ENCODE measurements around the gene CLPSL1. TPM values are rescaled to one million over a fixed set of nuclear protein-coding genes. Genes with fewer than 3 reads are reported as not detected.
"Not testable (repeated sequence)": the region's sequence is repeated elsewhere in the genome, so short reads cannot be mapped to it uniquely, and the experiment has no call there.

The CLPSL1 gene, protein sequence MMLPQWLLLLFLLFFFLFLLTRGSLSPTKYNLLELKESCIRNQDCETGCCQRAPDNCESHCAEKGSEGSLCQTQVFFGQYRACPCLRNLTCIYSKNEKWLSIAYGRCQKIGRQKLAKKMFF
- total RNA-seq (ENCODE audit: unreplicated experiment): not detected
- long read RNA-seq: 0 reads

GRCh38 chr6:35780719-35781118, at the start of gene CLPSL1:
TSS of gene CLPSL1 (plus strand) at chr6:35781019. CDS start at chr6:35781111, 92 bp downstream.
- H3K36me3 Mint-ChIP-seq (ENCODE audit: low read depth, unreplicated experiment): no peaks in the 10 kb centered on the region
- H3K27me3 Mint-ChIP-seq (ENCODE audit: unreplicated experiment): peaks cover 10% of the 10 kb centered on the region
- DNase-seq (ENCODE audit: low spot score): no peak
- H3K4me1 Mint-ChIP-seq (ENCODE audit: unreplicated experiment): no peaks in the 10 kb centered on the region
- H3K4me3 Mint-ChIP-seq (ENCODE audit: unreplicated experiment): no peak within 1 kb of the TSS
- no peak within 1 kb of the TSS for H3K27ac Mint-ChIP-seq (ENCODE audit: unreplicated experiment)
- TF ChIP-seq, protein P1, sequence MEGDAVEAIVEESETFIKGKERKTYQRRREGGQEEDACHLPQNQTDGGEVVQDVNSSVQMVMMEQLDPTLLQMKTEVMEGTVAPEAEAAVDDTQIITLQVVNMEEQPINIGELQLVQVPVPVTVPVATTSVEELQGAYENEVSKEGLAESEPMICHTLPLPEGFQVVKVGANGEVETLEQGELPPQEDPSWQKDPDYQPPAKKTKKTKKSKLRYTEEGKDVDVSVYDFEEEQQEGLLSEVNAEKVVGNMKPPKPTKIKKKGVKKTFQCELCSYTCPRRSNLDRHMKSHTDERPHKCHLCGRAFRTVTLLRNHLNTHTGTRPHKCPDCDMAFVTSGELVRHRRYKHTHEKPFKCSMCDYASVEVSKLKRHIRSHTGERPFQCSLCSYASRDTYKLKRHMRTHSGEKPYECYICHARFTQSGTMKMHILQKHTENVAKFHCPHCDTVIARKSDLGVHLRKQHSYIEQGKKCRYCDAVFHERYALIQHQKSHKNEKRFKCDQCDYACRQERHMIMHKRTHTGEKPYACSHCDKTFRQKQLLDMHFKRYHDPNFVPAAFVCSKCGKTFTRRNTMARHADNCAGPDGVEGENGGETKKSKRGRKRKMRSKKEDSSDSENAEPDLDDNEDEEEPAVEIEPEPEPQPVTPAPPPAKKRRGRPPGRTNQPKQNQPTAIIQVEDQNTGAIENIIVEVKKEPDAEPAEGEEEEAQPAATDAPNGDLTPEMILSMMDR (IDR thresholded peaks at IDR 0.05; ENCODE audit: unreplicated experiment): no peak
- no peaks in the 10 kb centered on the region for H3K9me3 Mint-ChIP-seq (ENCODE audit: unreplicated experiment)

DNA sequence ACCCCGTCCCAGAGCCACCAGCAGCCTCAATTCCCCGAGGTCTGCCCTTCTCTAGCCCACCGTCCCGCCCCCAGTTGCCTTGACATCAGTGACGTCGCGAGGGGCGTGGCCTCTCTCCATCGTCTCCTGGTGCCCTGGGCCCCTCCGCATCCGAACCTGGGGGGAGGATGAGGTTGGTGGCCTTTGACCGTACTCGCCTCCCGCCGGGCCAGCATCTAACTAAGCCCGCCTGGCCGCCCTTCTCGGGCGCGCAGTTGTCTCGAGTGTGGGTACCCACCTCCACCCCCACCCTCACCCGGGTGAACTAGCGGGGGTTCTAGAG, 49.4 kb upstream of the CLPSL1 start:
- Mint-ChIP-seq H3K9me3 (ENCODE audit: unreplicated experiment) (no peaks in the 10 kb centered on the region), H3K4me1 (ENCODE audit: unreplicated experiment) (peaks cover 19% of the 10 kb centered on the region), H3K27me3 (ENCODE audit: unreplicated experiment) (peaks cover 21% of the 10 kb centered on the region), H3K4me3 (ENCODE audit: unreplicated experiment) (peak overlapping the region; percentile 89), H3K36me3 (ENCODE audit: low read depth, unreplicated experiment) (peaks cover 6% of the 10 kb centered on the region), H3K27ac (ENCODE audit: unreplicated experiment) (no peak overlapping the region)
- TF ChIP-seq, protein P1 (IDR thresholded peaks at IDR 0.05; ENCODE audit: unreplicated experiment): no peak
- DNase-seq (ENCODE audit: low spot score): peak; percentile 86

- Mint-ChIP-seq H3K4me1 (ENCODE audit: unreplicated experiment) (peaks cover 16% of the 10 kb centered on the region), H3K27me3 (ENCODE audit: unreplicated experiment) (peaks cover 19% of the 10 kb centered on the region), H3K9me3 (ENCODE audit: unreplicated experiment) (no peaks in the 10 kb centered on the region), H3K27ac (ENCODE audit: unreplicated experiment) (peak overlapping the region; percentile 82), H3K4me3 (ENCODE audit: unreplicated experiment) (peak overlapping the region; percentile 91), H3K36me3 (ENCODE audit: low read depth, unreplicated experiment) (peaks cover 6% of the 10 kb centered on the region)
- DNase-seq (ENCODE audit: low spot score): peak; percentile 76
- TF ChIP-seq, protein P1 (IDR thresholded peaks at IDR 0.05; ENCODE audit: unreplicated experiment): no peak
Observed at GRCh38 chr6:35731736-35732532, 48.9 kb upstream of the CLPSL1 start.

DNA sequence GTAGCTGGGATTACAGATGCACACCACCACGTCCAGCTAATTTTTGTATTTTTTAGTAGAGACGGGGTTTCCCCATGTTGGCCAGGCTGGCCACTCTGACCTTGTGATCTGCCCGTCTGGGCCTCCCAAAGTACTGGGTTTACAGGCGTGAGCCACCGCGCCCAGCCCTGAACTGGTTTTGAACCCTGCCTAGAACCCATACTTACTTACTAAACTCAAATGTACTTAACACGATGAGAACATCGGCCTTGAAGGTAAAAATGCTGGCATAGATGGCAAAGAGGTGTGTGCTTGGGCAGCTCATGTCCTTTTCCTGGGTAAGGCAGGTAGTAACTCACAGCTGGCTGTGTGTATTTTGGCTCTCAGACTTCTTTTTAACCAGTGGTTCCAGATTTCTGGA, 47.2 kb upstream of the CLPSL1 start:
- H3K36me3 Mint-ChIP-seq (ENCODE audit: low read depth, unreplicated experiment): peaks cover 6% of the 10 kb centered on the region
- peaks cover 14% of the 10 kb centered on the region for H3K27me3 Mint-ChIP-seq (ENCODE audit: unreplicated experiment)
- H3K9me3 Mint-ChIP-seq (ENCODE audit: unreplicated experiment): no peaks in the 10 kb centered on the region
- TF ChIP-seq, protein P1 (IDR thresholded peaks at IDR 0.05; ENCODE audit: unreplicated experiment): no peak
- H3K4me3 Mint-ChIP-seq (ENCODE audit: unreplicated experiment): no peak overlapping the region
- H3K27ac Mint-ChIP-seq (ENCODE audit: unreplicated experiment): no peak overlapping the region
- peaks cover 7% of the 10 kb centered on the region for H3K4me1 Mint-ChIP-seq (ENCODE audit: unreplicated experiment)
- DNase-seq (ENCODE audit: low spot score): no peak

DNA sequence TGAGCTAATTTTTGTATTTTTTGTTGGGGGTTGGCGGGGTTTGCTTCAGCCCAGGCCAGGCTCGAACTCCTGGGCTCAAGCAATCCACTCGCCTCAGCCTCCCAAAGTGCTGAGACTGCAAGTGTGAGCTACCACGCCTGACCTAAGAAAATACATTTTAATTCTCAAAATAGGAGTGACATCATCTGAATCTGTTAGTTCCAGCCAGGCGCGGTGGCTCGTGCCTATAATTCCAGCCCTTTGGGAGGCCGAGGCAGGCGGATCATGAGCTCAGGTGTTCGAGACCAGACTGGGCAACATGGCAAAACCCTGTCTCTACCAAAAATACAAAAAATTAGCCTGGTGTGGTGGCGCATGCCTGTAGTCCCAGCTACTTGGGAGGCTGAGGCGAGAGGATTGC, 46.5 kb upstream of the CLPSL1 start:
- not testable (repeated sequence) for H3K4me1 Mint-ChIP-seq (ENCODE audit: unreplicated experiment); H3K4me3 Mint-ChIP-seq (ENCODE audit: unreplicated experiment)

More for the DNA sequence above, 46.5 kb upstream of the CLPSL1 start:
- H3K9me3 Mint-ChIP-seq (ENCODE audit: unreplicated experiment); DNase-seq (ENCODE audit: low spot score); H3K27ac Mint-ChIP-seq (ENCODE audit: unreplicated experiment); H3K36me3 Mint-ChIP-seq (ENCODE audit: low read depth, unreplicated experiment): not testable (repeated sequence)
- H3K27me3 Mint-ChIP-seq (ENCODE audit: unreplicated experiment): peaks cover 12% of the 10 kb centered on the region

All from endothelial cell (in vitro differentiated cells).